ENCODE data around the gene MID1.

Gene MID1

DNA sequence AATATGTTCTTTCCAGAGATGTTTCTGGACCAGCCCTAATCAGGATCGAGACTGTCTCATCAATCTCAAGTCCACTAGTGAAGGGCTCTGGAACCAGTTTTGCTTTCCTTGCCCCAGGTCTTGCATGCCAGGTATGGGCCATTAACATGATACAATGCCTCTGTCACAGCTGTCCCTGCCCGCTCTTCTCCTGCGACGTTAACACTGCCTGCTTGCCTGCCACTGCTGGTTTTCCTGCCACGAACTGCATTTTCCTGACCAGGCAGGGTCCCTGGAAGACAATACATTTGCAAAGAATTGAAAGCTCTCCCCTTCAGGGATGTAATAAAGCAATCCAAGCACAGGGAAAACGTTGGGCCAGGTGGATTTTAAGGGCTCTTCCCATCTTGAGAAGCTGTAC is 200.3 kb downstream of the MID1 start:
- Histone ChIP-seq H3K36me3 (ENCODE audit: insufficient read depth, low read length) (no peaks in the 10 kb centered on the region), H3K4me1 (ENCODE audit: control insufficient read depth, insufficient read depth, low read length, unreplicated experiment) (peaks cover 11% of the 10 kb centered on the region), H3K79me2 (ENCODE audit: control insufficient read depth, insufficient read depth, low read length, unreplicated experiment) (no peaks in the 10 kb centered on the region), H3K27ac (ENCODE audit: low read depth, low read length) (no peak overlapping the region), H2AFZ (ENCODE audit: low read length, unreplicated experiment) (no peak overlapping the region), H3K4me3 (ENCODE audit: low read depth, low read length) (no peak overlapping the region), H3K27me3 (ENCODE audit: insufficient read depth, low read length) (no peaks in the 10 kb centered on the region)

DNA sequence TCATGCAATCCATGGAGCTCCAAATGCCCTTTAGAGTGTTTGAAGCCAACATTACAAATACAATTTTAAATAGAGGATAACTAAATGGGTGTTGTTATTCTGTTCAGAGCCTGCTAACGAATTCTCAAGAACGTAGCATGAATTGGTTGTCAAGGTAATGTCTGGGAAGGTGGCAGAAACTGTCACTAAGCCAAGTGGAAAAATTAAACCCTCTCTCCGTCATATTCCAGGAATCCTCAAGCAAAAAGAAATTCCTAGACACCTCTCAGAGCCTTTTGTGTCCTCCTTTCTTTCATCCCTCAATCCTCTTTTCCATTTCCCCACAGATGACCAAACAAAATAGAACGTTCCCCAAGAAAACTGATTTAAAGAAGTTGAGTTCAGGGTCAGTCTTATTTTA is 204.0 kb downstream of the MID1 start:
- no peak overlapping the region for H3K4me3 ChIP-seq (ENCODE audit: low read depth, low read length)
- H3K27me3 ChIP-seq (ENCODE audit: insufficient read depth, low read length), result no peaks in the 10 kb centered on the region
- no peak overlapping the region for H3K27ac ChIP-seq (ENCODE audit: low read depth, low read length)
- no peak overlapping the region for H2AFZ ChIP-seq (ENCODE audit: low read length, unreplicated experiment)
- peaks cover 17% of the 10 kb centered on the region for H3K4me1 ChIP-seq (ENCODE audit: control insufficient read depth, insufficient read depth, low read length, unreplicated experiment)
- H3K79me2 ChIP-seq (ENCODE audit: control insufficient read depth, insufficient read depth, low read length, unreplicated experiment), result no peaks in the 10 kb centered on the region
- no peaks in the 10 kb centered on the region for H3K36me3 ChIP-seq (ENCODE audit: insufficient read depth, low read length)

GRCh38 chrX:10415306-10416001 is 204.9 kb downstream of the MID1 start:
- no peaks in the 10 kb centered on the region for H3K27me3 ChIP-seq (ENCODE audit: insufficient read depth, low read length)
- H3K27ac ChIP-seq (ENCODE audit: low read depth, low read length), result peak overlapping the region; percentile 80
- H3K4me3 ChIP-seq (ENCODE audit: low read depth, low read length), result peak overlapping the region; percentile 49; the same call in 1 of the 2 replicates
- no peaks in the 10 kb centered on the region for H3K79me2 ChIP-seq (ENCODE audit: control insufficient read depth, insufficient read depth, low read length, unreplicated experiment)
- peak overlapping the region; percentile 60 for H2AFZ ChIP-seq (ENCODE audit: low read length, unreplicated experiment)
- H3K36me3 ChIP-seq (ENCODE audit: insufficient read depth, low read length), result no peaks in the 10 kb centered on the region
- H3K4me1 ChIP-seq (ENCODE audit: control insufficient read depth, insufficient read depth, low read length, unreplicated experiment), result peaks cover 17% of the 10 kb centered on the region

DNA sequence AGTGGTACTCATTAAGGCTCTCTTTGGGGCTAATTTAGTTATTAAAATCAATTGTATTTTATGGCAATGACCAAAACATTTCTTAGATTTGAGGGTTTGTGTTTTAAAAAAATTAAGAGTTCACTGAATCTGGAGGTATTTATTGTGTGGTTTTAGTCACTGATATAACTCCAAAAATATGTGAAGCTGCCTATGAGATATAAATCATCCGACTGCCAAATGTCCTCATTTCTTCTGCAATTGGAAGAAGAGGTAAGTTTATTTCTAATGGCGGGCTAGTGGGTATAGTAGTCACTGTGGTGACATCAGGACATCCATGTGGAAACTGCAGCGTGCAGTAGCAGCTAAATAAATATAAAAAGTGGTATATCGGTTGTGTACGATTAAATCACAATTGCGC is 205.5 kb downstream of the MID1 start:
- Histone ChIP-seq H3K79me2 (ENCODE audit: control insufficient read depth, insufficient read depth, low read length, unreplicated experiment) (no peaks in the 10 kb centered on the region), H3K27me3 (ENCODE audit: insufficient read depth, low read length) (no peaks in the 10 kb centered on the region), H3K27ac (ENCODE audit: low read depth, low read length) (no peak overlapping the region), H2AFZ (ENCODE audit: low read length, unreplicated experiment) (peak overlapping the region; percentile 60), H3K4me1 (ENCODE audit: control insufficient read depth, insufficient read depth, low read length, unreplicated experiment) (peaks cover 17% of the 10 kb centered on the region), H3K36me3 (ENCODE audit: insufficient read depth, low read length) (no peaks in the 10 kb centered on the region), H3K4me3 (ENCODE audit: low read depth, low read length) (peak overlapping the region; percentile 49; the same call in 1 of the 2 replicates)

- Histone ChIP-seq H3K79me2 (ENCODE audit: control insufficient read depth, insufficient read depth, low read length, unreplicated experiment) (no peaks in the 10 kb centered on the region), H3K36me3 (ENCODE audit: insufficient read depth, low read length) (no peaks in the 10 kb centered on the region), H3K4me1 (ENCODE audit: control insufficient read depth, insufficient read depth, low read length, unreplicated experiment) (peaks cover 17% of the 10 kb centered on the region), H3K4me3 (ENCODE audit: low read depth, low read length) (no peak overlapping the region), H3K27ac (ENCODE audit: low read depth, low read length) (no peak overlapping the region), H3K27me3 (ENCODE audit: insufficient read depth, low read length) (no peaks in the 10 kb centered on the region), H2AFZ (ENCODE audit: low read length, unreplicated experiment) (no peak overlapping the region)
Measured at GRCh38 chrX:10414156-10414824, 206.1 kb downstream of the MID1 start.

DNA sequence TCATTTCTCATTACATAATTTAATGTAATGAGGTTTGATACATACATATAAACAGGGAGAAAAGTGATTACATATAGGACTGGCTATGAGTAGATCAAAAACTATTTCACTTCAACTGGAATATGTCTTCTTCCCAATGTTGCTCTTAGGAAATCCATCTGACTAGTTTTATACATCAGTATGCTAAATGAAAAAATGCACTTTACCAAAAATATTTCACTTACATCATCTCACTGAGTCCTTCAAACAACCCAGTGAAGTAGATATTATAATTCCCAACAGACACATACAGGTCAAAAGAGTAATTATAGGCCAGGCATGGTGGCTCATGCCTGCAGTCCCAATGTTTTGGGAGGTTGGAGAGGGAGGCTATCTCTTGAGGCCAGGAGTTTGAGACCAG is 215.9 kb downstream of the MID1 start:
- Histone ChIP-seq H3K79me2 (ENCODE audit: control insufficient read depth, insufficient read depth, low read length, unreplicated experiment) (no peaks in the 10 kb centered on the region), H3K36me3 (ENCODE audit: insufficient read depth, low read length) (no peaks in the 10 kb centered on the region), H3K27me3 (ENCODE audit: insufficient read depth, low read length) (no peaks in the 10 kb centered on the region), H3K4me3 (ENCODE audit: low read depth, low read length) (no peak overlapping the region), H2AFZ (ENCODE audit: low read length, unreplicated experiment) (no peak overlapping the region), H3K4me1 (ENCODE audit: control insufficient read depth, insufficient read depth, low read length, unreplicated experiment) (no peaks in the 10 kb centered on the region), H3K27ac (ENCODE audit: low read depth, low read length) (no peak overlapping the region)

GRCh38 chrX:10401239-10401638 is 219.1 kb downstream of the MID1 start:
- no peaks in the 10 kb centered on the region for H3K79me2 ChIP-seq (ENCODE audit: control insufficient read depth, insufficient read depth, low read length, unreplicated experiment)
- H3K27ac ChIP-seq (ENCODE audit: low read depth, low read length), result no peak overlapping the region
- no peak overlapping the region for H2AFZ ChIP-seq (ENCODE audit: low read length, unreplicated experiment)
- H3K36me3 ChIP-seq (ENCODE audit: insufficient read depth, low read length), result no peaks in the 10 kb centered on the region
- no peak overlapping the region for H3K4me3 ChIP-seq (ENCODE audit: low read depth, low read length)
- no peaks in the 10 kb centered on the region for H3K27me3 ChIP-seq (ENCODE audit: insufficient read depth, low read length)
- H3K4me1 ChIP-seq (ENCODE audit: control insufficient read depth, insufficient read depth, low read length, unreplicated experiment), result no peaks in the 10 kb centered on the region

- no peaks in the 10 kb centered on the region for H3K79me2 ChIP-seq (ENCODE audit: control insufficient read depth, insufficient read depth, low read length, unreplicated experiment)
- peaks cover 4% of the 10 kb centered on the region for H3K4me1 ChIP-seq (ENCODE audit: control insufficient read depth, insufficient read depth, low read length, unreplicated experiment)
- no peak overlapping the region for H3K27ac ChIP-seq (ENCODE audit: low read depth, low read length)
- H3K4me3 ChIP-seq (ENCODE audit: low read depth, low read length), result no peak overlapping the region
- no peak overlapping the region for H2AFZ ChIP-seq (ENCODE audit: low read length, unreplicated experiment)
- no peaks in the 10 kb centered on the region for H3K36me3 ChIP-seq (ENCODE audit: insufficient read depth, low read length)
- H3K27me3 ChIP-seq (ENCODE audit: insufficient read depth, low read length), result no peaks in the 10 kb centered on the region
Measured at GRCh38 chrX:10399043-10399741, 221.2 kb downstream of the MID1 start.

DNA sequence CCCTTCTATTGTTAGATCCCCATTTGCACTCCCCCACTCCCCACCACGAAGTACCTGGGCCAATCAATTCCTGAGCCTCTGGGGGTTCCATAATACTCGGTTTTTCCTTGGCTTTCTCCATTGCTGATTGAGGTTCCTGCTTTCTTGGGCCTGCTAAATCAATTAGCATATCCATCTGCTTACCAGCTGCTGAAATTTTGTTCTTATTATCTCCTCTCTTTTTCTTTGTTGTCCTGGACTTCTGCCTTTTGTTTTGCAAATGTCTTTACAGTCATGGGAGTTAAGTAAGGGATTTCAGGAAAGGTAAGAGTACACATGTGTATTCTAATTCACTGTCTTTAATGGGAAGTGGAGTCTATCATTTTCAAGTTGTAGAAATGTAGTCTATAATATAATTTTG is 222.2 kb downstream of the MID1 start:
- Histone ChIP-seq H3K27ac (ENCODE audit: low read depth, low read length) (no peak overlapping the region), H2AFZ (ENCODE audit: low read length, unreplicated experiment) (no peak overlapping the region), H3K4me1 (ENCODE audit: control insufficient read depth, insufficient read depth, low read length, unreplicated experiment) (peaks cover 10% of the 10 kb centered on the region), H3K79me2 (ENCODE audit: control insufficient read depth, insufficient read depth, low read length, unreplicated experiment) (no peaks in the 10 kb centered on the region), H3K27me3 (ENCODE audit: insufficient read depth, low read length) (no peaks in the 10 kb centered on the region), H3K4me3 (ENCODE audit: low read depth, low read length) (no peak overlapping the region), H3K36me3 (ENCODE audit: insufficient read depth, low read length) (no peaks in the 10 kb centered on the region)

DNA sequence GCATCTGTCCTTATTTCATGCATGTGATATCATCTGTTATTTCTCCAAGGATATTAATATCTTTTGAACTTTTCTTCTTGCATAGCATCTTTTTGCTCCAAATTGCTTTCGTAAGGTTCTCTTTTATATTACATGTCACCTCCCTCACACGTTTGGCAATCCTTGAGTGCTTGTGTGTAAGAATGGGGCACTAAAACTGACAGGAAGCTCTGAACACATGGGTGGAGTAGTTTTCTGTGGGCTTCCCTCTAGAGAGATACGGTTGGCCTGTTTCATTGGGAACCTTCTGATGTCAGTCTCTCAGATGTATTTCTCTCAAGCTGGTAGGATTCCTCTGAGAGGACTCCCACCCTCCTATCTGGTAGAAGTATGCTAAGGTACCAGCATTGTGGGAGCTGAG is 223.0 kb downstream of the MID1 start:
- H3K36me3 ChIP-seq (ENCODE audit: insufficient read depth, low read length), result no peaks in the 10 kb centered on the region
- H3K79me2 ChIP-seq (ENCODE audit: control insufficient read depth, insufficient read depth, low read length, unreplicated experiment), result no peaks in the 10 kb centered on the region
- no peak overlapping the region for H2AFZ ChIP-seq (ENCODE audit: low read length, unreplicated experiment)
- H3K27ac ChIP-seq (ENCODE audit: low read depth, low read length), result no peak overlapping the region
- H3K4me3 ChIP-seq (ENCODE audit: low read depth, low read length), result no peak overlapping the region
- H3K4me1 ChIP-seq (ENCODE audit: control insufficient read depth, insufficient read depth, low read length, unreplicated experiment), result peaks cover 10% of the 10 kb centered on the region
- H3K27me3 ChIP-seq (ENCODE audit: insufficient read depth, low read length), result no peaks in the 10 kb centered on the region

DNA sequence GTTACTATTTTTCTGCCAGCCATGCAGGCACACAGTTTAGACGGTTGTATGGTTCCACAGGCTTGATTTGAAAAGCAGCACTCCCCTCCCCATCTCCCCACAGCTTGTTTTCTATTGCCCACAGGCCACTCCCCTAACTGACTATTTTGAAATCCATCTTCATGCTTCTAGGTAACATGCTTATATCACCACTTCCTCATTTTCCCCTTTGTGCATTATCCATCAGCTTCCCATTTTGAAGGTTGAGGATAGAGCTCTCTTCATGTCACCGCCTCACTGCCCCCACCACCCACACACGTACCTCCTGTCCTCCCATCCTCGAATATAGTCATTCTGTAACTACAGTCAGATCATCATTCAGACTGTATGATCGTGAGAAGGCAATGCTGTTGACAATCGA is 224.7 kb downstream of the MID1 start:
- Histone ChIP-seq H3K27ac (ENCODE audit: low read depth, low read length) (no peak overlapping the region), H2AFZ (ENCODE audit: low read length, unreplicated experiment) (no peak overlapping the region), H3K79me2 (ENCODE audit: control insufficient read depth, insufficient read depth, low read length, unreplicated experiment) (no peaks in the 10 kb centered on the region), H3K4me1 (ENCODE audit: control insufficient read depth, insufficient read depth, low read length, unreplicated experiment) (peaks cover 10% of the 10 kb centered on the region), H3K36me3 (ENCODE audit: insufficient read depth, low read length) (no peaks in the 10 kb centered on the region), H3K4me3 (ENCODE audit: low read depth, low read length) (no peak overlapping the region), H3K27me3 (ENCODE audit: insufficient read depth, low read length) (no peaks in the 10 kb centered on the region)
